ELF-1 (cell line): ENCODE data around the gene DEXI.
"Not testable (repeated sequence)": the region's sequence is repeated elsewhere in the genome, so short reads cannot be mapped to it uniquely, and the experiment has no call there.

ENCODE experiments used
- DNase-seq: peaks from one replicate; pipeline ENCODE4 v3.0.0-alpha.2; 2016; ENCODE audit warnings: low read depth, low spot score

The DEXI gene

GRCh38 chr16:10927497-10928112 lies 14.7 kb downstream of the DEXI start:
- DNase-seq: no peak

- no peak for DNase-seq
These were observed 15.4 kb downstream of the DEXI start for GRCh38 chr16:10926867-10927266.

GRCh38 chr16:10926094-10926493 lies 16.2 kb downstream of the DEXI start:
- no peak for DNase-seq

- DNase-seq: not testable (repeated sequence)
These were observed 17.0 kb downstream of the DEXI start for GRCh38 chr16:10925285-10925684.

GRCh38 chr16:10923650-10924214 lies 18.5 kb downstream of the DEXI start:
- no peak for DNase-seq

GRCh38 chr16:10923146-10923649 lies 19.1 kb downstream of the DEXI start:
- peak; percentile 41 for DNase-seq

- DNase-seq: no peak
These were observed 19.7 kb downstream of the DEXI start for GRCh38 chr16:10922328-10923145.

- DNase-seq: no peak
These were observed 20.5 kb downstream of the DEXI start for GRCh38 chr16:10921536-10922327.

GRCh38 chr16:10920726-10921427 lies 21.4 kb downstream of the DEXI start:
- DNase-seq: no peak

- no peak for DNase-seq
These were observed 23.3 kb downstream of the DEXI start for GRCh38 chr16:10919003-10919351.

GRCh38 chr16:10918294-10919002 lies 23.8 kb downstream of the DEXI start:
- peak; percentile 96 for DNase-seq

GRCh38 chr16:10916534-10916933 lies 25.7 kb downstream of the DEXI start:
- DNase-seq: no peak

- no peak for DNase-seq
These were observed 31.0 kb downstream of the DEXI start for GRCh38 chr16:10911267-10911666.

- DNase-seq: no peak
These were observed 34.6 kb downstream of the DEXI start for GRCh38 chr16:10907757-10908045.

GRCh38 chr16:10906914-10907756 lies 35.1 kb downstream of the DEXI start:
- DNase-seq: no peak

- no peak for DNase-seq
These were observed 35.8 kb downstream of the DEXI start for GRCh38 chr16:10906482-10906881.

- no peak for DNase-seq
These were observed 39.3 kb downstream of the DEXI start for GRCh38 chr16:10902999-10903398.

GRCh38 chr16:10897134-10897533 lies 45.1 kb downstream of the DEXI start:
- no peak for DNase-seq

GRCh38 chr16:10896723-10897122 lies 45.5 kb downstream of the DEXI start:
- no peak for DNase-seq

GRCh38 chr16:10896165-10896564 lies 46.1 kb downstream of the DEXI start:
- no peak for DNase-seq
